Stomach (tissue), 9 donors: Measurements from ENCODE around the gene FBXL4. TPM values are rescaled to one million over a fixed set of nuclear protein-coding genes. Genes with fewer than 3 reads are reported as not detected.
"Not testable (repeated sequence)": the region's sequence is repeated elsewhere in the genome, so short reads cannot be mapped to it uniquely, and the experiment has no call there.

Source experiments
- DNase-seq, 2 donors: peaks; one replicate each; pipeline versions ENCODE4 v3.0.0 to v3.0.0-alpha.2; 2013 to 2019
- H3K27ac ChIP-seq, 5 donors: fragments of 200-600 bp in 4 of 5; sonication (generic) in 4 of 5; one replicate each; pipeline ENCODE4 v1.5.1; 2013 to 2019; ENCODE audit warnings: mild to moderate bottlenecking in 1 of 5, moderate library complexity in 1 of 5
- H3K27me3 ChIP-seq, 3 donors: fragments of 200-600 bp; sonication (generic); one replicate each; pipeline ENCODE4 v1.5.1; 2017 to 2019; ENCODE audit warnings: mixed run types in 1 of 3
- H3K36me3 ChIP-seq, 4 donors: fragments of 200-600 bp; sonication (generic); 1 replicate in 3 of 4; 2 replicates in 1 of 4; pipeline ENCODE4 v1.5.1; 2016 to 2019
- H3K4me1 ChIP-seq, 4 donors: fragments of 200-600 bp; sonication (generic); one replicate each; pipeline ENCODE4 v1.5.1; 2016 to 2019
- H3K4me3 ChIP-seq, 4 donors: fragments of 200-600 bp; sonication (generic) in 3 of 4; one replicate each; pipeline ENCODE4 v1.5.1; 2016 to 2019; ENCODE audit warnings: mild to moderate bottlenecking in 1 of 4
- H3K9me3 ChIP-seq, 4 donors: fragments of 200-600 bp; sonication (generic); one replicate each; pipeline ENCODE4 v1.5.1; 2016 to 2019
- EP300 ChIP-seq: sonication (generic); formaldehyde crosslinking; IDR thresholded peaks from one replicate; pipeline ENCODE4 v1.6.1; 2017; ENCODE audit warnings: antibody characterized with exemption
- POLR2A ChIP-seq, 4 donors: fragments of 450-650 bp; IDR thresholded peaks; one replicate each; pipeline ENCODE4 v1.6.1; 2016; ENCODE audit warnings: antibody characterized with exemption in 4 of 4, control low read depth in 2 of 4, mild to moderate bottlenecking in 1 of 4, moderate library complexity in 1 of 4
- POLR2AphosphoS5 ChIP-seq, 3 donors: sonication (generic); formaldehyde crosslinking; IDR thresholded peaks; one replicate each; pipeline ENCODE4 v1.6.1; 2016; ENCODE audit warnings: antibody characterized with exemption in 3 of 3
- WGBS, 5 donors: extraction: QIAGEN DNeasy Blood & Tissue Kit in 3 of 5; methylation state at CpG; one replicate each; pipeline versions ENCODE4 v1.1.5 to v1.1.7; 2013 to 2018; 5-methylcytosine and 5-hydroxymethylcytosine counted together
- intact Hi-C: fragments of 100-400 bp; cut with DNase I; formaldehyde crosslinking; loops from one replicate; pipeline ENCODE4 v1.15.1; 2023; ENCODE audit warnings: low total_unique reads
- polyA plus RNA-seq, 3 donors: library from polyadenylated mRNA; stranded (reverse); fragments of 200-250 nt; gene quantifications; one replicate each; pipeline ENCODE4 v1.2.3, GENCODE V29; 2013
- total RNA-seq, 5 donors: library from RNA; depleted of rRNA; stranded (reverse); fragments of >200 nt; gene quantifications; one replicate each; pipeline versions ENCODE4 v1.1.0 to v1.2.3, GENCODE V29; 2014 to 2016
- TF ChIP-seq, protein P1 (sequence below), 7 experiments: fragments of 450-650 bp in 4 of 7; fragments of 200-600 bp in 3 of 7; sonication (generic) in 3 of 7; IDR thresholded peaks; one replicate each; pipeline ENCODE4 v1.5.1; 2016 to 2019; ENCODE audit warnings: antibody characterized with exemption in 7 of 7, control low read depth in 2 of 7, mild to moderate bottlenecking in 1 of 7
- donor health status: healthy with polysubstance abuse.
- donor health status: Bipolar disorder and iron deficiency.
- donor health status: healthy.

Gene FBXL4
- total and polyA plus RNA-seq, 8 donors: 2.6 to 37.1 (median 7.6) TPM

- Histone ChIP-seq H3K27me3 (no peaks in the 10 kb centered on the region), H3K4me3 (no peak overlapping the region), H3K27ac (no peak overlapping the region), H3K36me3 (peaks cover 0 to 23% (median 12%) of the 10 kb centered on the region in 4 donors), H3K9me3 (no peaks in the 10 kb centered on the region), H3K4me1 (peaks cover 0 to 14% (median 5%) of the 10 kb centered on the region in 4 donors)
- 32 to 58% (median 46%) methylated on average over 6 of the region's 6 CpGs for WGBS, 5 donors
- TF ChIP-seq POLR2A (IDR thresholded peaks at IDR 0.05): no peak
- TF ChIP-seq POLR2AphosphoS5 (IDR thresholded peaks at IDR 0.05): no peak
- TF ChIP-seq EP300: no peak
- TF ChIP-seq, protein P1, sequence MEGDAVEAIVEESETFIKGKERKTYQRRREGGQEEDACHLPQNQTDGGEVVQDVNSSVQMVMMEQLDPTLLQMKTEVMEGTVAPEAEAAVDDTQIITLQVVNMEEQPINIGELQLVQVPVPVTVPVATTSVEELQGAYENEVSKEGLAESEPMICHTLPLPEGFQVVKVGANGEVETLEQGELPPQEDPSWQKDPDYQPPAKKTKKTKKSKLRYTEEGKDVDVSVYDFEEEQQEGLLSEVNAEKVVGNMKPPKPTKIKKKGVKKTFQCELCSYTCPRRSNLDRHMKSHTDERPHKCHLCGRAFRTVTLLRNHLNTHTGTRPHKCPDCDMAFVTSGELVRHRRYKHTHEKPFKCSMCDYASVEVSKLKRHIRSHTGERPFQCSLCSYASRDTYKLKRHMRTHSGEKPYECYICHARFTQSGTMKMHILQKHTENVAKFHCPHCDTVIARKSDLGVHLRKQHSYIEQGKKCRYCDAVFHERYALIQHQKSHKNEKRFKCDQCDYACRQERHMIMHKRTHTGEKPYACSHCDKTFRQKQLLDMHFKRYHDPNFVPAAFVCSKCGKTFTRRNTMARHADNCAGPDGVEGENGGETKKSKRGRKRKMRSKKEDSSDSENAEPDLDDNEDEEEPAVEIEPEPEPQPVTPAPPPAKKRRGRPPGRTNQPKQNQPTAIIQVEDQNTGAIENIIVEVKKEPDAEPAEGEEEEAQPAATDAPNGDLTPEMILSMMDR (IDR thresholded peaks at IDR 0.05): no peak
- DNase-seq: peak; percentile 22 to 63
- intact Hi-C loops: no loop called here
Observed at GRCh38 chr6:98924647-98925046, 23.1 kb downstream of the FBXL4 start.

DNA sequence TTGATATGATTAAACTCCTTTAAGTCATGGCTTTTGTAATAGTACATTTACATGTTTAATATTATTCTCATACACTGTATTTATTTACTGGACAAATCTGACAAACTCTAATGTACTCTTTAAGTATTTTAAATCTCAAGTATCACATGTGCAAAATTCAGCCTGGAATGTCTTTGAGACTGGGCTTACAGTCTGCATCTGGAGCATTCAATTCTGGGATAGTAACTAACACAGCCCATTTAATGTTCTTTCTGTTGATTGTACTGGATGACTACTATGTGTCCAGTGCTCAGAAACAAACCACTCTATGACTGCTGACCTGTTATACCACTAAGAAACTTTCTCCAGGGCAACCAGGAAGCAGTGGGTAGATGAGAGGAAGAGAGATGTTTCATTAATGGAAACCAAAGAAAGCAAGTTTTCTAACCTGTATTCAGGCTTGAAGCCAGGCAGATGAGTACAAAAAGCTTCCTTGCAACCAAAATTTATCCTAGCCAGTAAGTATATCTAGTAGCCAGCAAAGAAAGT lies 26.8 kb downstream of the FBXL4 start:
- TF ChIP-seq POLR2A (IDR thresholded peaks at IDR 0.05) (no peak), POLR2AphosphoS5 (IDR thresholded peaks at IDR 0.05) (no peak), EP300 (no peak)
- TF ChIP-seq, protein P1 (IDR thresholded peaks at IDR 0.05): no peak
- no peak overlapping the region for H3K27ac ChIP-seq
- no peak for DNase-seq
- no peak overlapping the region for H3K4me3 ChIP-seq
- intact Hi-C loops: no loop called here
- no peaks in the 10 kb centered on the region for H3K4me1 ChIP-seq
- H3K27me3 ChIP-seq: no peaks in the 10 kb centered on the region
- peaks cover 0 to 19% (median 3%) of the 10 kb centered on the region in 4 donors for H3K36me3 ChIP-seq
- H3K9me3 ChIP-seq: no peaks in the 10 kb centered on the region

DNA sequence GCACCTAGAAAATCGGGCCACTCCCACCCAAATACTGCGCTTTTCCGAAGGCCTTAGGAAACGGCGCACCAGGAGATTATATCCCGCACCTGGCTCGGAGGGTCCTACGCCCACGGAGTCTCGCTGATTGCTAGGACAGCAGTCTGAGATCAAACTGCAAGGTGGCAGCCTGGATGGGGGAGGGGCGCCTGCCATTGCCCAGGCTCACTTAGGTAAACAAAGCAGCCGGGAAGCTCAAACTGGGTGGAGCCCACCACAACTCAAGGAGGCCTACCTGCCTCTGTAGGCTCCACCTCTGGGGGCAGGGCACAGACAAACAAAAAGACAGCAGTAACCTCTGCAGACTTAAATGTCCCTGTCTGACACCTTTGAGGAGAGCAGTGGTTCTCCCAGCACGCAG lies 36.8 kb downstream of the FBXL4 start:
- 83 to 96% (median 89%) methylated on average over 4 to 13 of the region's 13 CpGs for WGBS, 5 donors
- Histone ChIP-seq H3K36me3 (peaks cover 0 to 39% (median 27%) of the 10 kb centered on the region in 4 donors), H3K9me3 (peaks cover 0 to 20% (median 3%) of the 10 kb centered on the region in 4 donors)
- H3K4me1 ChIP-seq, H3K27me3 ChIP-seq, DNase-seq, H3K4me3 ChIP-seq, intact Hi-C loops, H3K27ac ChIP-seq: not testable (repeated sequence)

DNA sequence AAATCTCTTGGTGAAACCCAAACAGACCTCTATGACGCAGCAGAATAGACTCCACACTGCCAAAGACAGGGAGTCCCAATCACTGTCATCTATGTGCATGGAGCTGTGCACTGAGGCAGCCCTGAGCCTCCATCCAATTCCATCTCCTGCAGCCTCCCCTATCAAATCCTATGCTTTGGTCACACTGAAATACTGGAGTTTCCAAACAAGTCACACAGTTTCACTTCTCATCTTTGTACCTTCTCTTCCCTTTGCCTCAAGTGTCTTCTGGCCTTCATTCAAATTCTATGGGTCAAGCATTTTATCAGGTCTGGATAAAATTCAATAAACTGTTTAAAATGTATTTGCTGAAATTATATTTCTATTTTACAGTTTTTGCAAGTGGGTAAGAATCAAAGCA lies 38.5 kb downstream of the FBXL4 start:
- no peaks in the 10 kb centered on the region for H3K27me3 ChIP-seq

GRCh38 chr6:98906342-98906741 lies 41.4 kb downstream of the FBXL4 start:
- H3K4me1 ChIP-seq, H3K27ac ChIP-seq, H3K9me3 ChIP-seq, H3K27me3 ChIP-seq, DNase-seq, H3K4me3 ChIP-seq, intact Hi-C loops: not testable (repeated sequence)
- peaks cover 0 to 69% (median 62%) of the 10 kb centered on the region in 4 donors for H3K36me3 ChIP-seq
- WGBS, 5 donors: 93 to 100% (median 100%) methylated on average over 1 of the region's 1 CpG

More for the DNA sequence above, 38.5 kb downstream of the FBXL4 start:
- TF ChIP-seq POLR2A (IDR thresholded peaks at IDR 0.05): no peak
- TF ChIP-seq, protein P1 (IDR thresholded peaks at IDR 0.05): no peak
- no peak for TF ChIP-seq EP300
- TF ChIP-seq POLR2AphosphoS5 (IDR thresholded peaks at IDR 0.05): no peak
- 89 to 100% (median 95%) methylated on average over 1 of the region's 1 CpG for WGBS, 5 donors
- Histone ChIP-seq H3K27ac (no peak overlapping the region), H3K4me3 (no peak overlapping the region), H3K9me3 (peaks cover 0 to 20% (median 3%) of the 10 kb centered on the region in 4 donors), H3K4me1 (no peaks in the 10 kb centered on the region), H3K36me3 (peaks cover 0 to 56% (median 42%) of the 10 kb centered on the region in 4 donors)
- no peak for DNase-seq
- intact Hi-C loops: no loop called here
